HG02610 (cell line): ENCODE measurements around the gene CRTAP.
"Not testable (repeated sequence)": the region's sequence is repeated elsewhere in the genome, so short reads cannot be mapped to it uniquely, and the experiment has no call there.

Source experiments
- ATAC-seq: cut with Tn5 transposase; IDR thresholded peaks from one replicate; pipeline ENCODE4 v1.9.1; 2021; ENCODE audit warnings: mild to moderate bottlenecking, moderate library complexity; ENCODE audit not compliant: unreplicated experiment

Gene CRTAP

GRCh38 chr3:33173103-33173502, 59.3 kb downstream of the CRTAP start:
- ATAC-seq, result no peak

- ATAC-seq, result no peak
These were observed 59.9 kb downstream of the CRTAP start for GRCh38 chr3:33173672-33174071.

- no peak for ATAC-seq
These were observed 60.3 kb downstream of the CRTAP start for GRCh38 chr3:33174095-33174494.

GRCh38 chr3:33174711-33175414, 61.0 kb downstream of the CRTAP start:
- no peak for ATAC-seq

GRCh38 chr3:33179132-33179531, 65.3 kb downstream of the CRTAP start:
- no peak for ATAC-seq

GRCh38 chr3:33181229-33181628, 67.4 kb downstream of the CRTAP start:
- ATAC-seq, result no peak

GRCh38 chr3:33181641-33182040, 67.8 kb downstream of the CRTAP start:
- not testable (repeated sequence) for ATAC-seq

GRCh38 chr3:33184863-33185262, 71.0 kb downstream of the CRTAP start:
- ATAC-seq, result no peak

- no peak for ATAC-seq
These were observed 72.9 kb downstream of the CRTAP start for GRCh38 chr3:33186524-33187367.

GRCh38 chr3:33187368-33187634, 73.5 kb downstream of the CRTAP start:
- ATAC-seq, result no peak

GRCh38 chr3:33194303-33194702, 80.5 kb downstream of the CRTAP start:
- ATAC-seq, result no peak

- no peak for ATAC-seq
These were observed 82.7 kb downstream of the CRTAP start for GRCh38 chr3:33196538-33196937.
